Panc1 (cell line): Measurements from ENCODE around the gene CNBP. TPM values are rescaled to one million over a fixed set of nuclear protein-coding genes. Genes with fewer than 3 reads are reported as not detected.

Source experiments
- ATAC-seq: fragments of 200-7000 bp; cut with Tn5 transposase; 2 replicates; pipeline ENCODE4 v1.9.1; 2020; ENCODE audit warnings: mild to moderate bottlenecking, moderate library complexity
- BruUV-seq: library from RNA; stranded (reverse); fragments of 400-500 nt; replicated peaks from 2 replicates; lab custom pipeline; 2021; lab: Mats Ljungman, UMichigan
- CTCF ChIA-PET: fragments of 300-600 bp; sonication (Branson Sonifier 250); formaldehyde crosslinking; loops from one replicate; lab custom pipeline; 2022; ENCODE audit warnings: antibody characterized with exemption; lab: Charles Lee
- POLR2A ChIA-PET: fragments of 300-600 bp; sonication (Branson Sonifier 250); formaldehyde crosslinking; loops from one replicate; lab custom pipeline; 2022; ENCODE audit warnings: antibody characterized with exemption; lab: Charles Lee
- DNase-seq: peaks from one replicate; pipeline ENCODE4 v3.0.0-alpha.2; 2010; ENCODE audit warnings: low read depth, low spot score
- H3K27ac ChIP-seq: 2 replicates; pipeline ENCODE4 v1.5.1; 2011; ENCODE audit warnings: mild to moderate bottlenecking, low read length, inconsistent platforms
- H3K27me3 ChIP-seq: fragments of 200-500 bp; sonication (Bioruptor generic); 2 replicates; pipeline ENCODE4 v1.6.0; 2014; ENCODE audit warnings: low read length, inconsistent platforms; ENCODE audit not compliant: control insufficient read depth, insufficient read depth
- H3K36me3 ChIP-seq: fragments of 200-500 bp; sonication (Bioruptor generic); 2 replicates; pipeline ENCODE4 v1.5.1; 2014; ENCODE audit warnings: inconsistent platforms, mild to moderate bottlenecking, low read length, moderate library complexity; ENCODE audit not compliant: control insufficient read depth, insufficient read depth
- H3K4me1 ChIP-seq: 2 replicates; pipeline ENCODE4 v1.5.1; 2011; ENCODE audit warnings: inconsistent platforms, mild to moderate bottlenecking, low read length, moderate library complexity; ENCODE audit not compliant: control insufficient read depth, insufficient read depth
- H3K4me3 ChIP-seq, 2 experiments: 2 replicates each; pipeline ENCODE4 v1.5.1; 2011 to 2012; ENCODE audit warnings: low read depth in 2 of 2, low read length in 2 of 2, mild to moderate bottlenecking in 2 of 2, inconsistent platforms in 1 of 2, moderate library complexity in 1 of 2
- H3K9me3 ChIP-seq: fragments of 200-500 bp; sonication (Bioruptor generic); 2 replicates; pipeline ENCODE4 v1.5.1; 2014; ENCODE audit warnings: low read depth, mild to moderate bottlenecking, inconsistent platforms, low read length, moderate library complexity; ENCODE audit not compliant: control insufficient read depth, insufficient read depth
- CTCF ChIP-seq: fragments of 450-650 bp; IDR thresholded peaks from 2 replicates; pipeline ENCODE4 v1.5.1; 2017; ENCODE audit warnings: mild to moderate bottlenecking
- POLR2AphosphoS5 ChIP-seq: IDR thresholded peaks from 2 replicates; pipeline ENCODE4 v1.6.1; 2012; ENCODE audit warnings: mild to moderate bottlenecking, low read depth, low read length, moderate library complexity
- SIN3A ChIP-seq: IDR thresholded peaks from 2 replicates; pipeline ENCODE4 v1.6.1; 2012; ENCODE audit warnings: low read depth, mild to moderate bottlenecking, low read length, moderate library complexity, borderline replicate concordance; ENCODE audit not compliant: insufficient read depth
- TCF7L2 ChIP-seq: IDR thresholded peaks from 2 replicates; pipeline ENCODE4 v1.6.1; 2011; ENCODE audit warnings: mild to moderate bottlenecking, low read depth, low read length, inconsistent platforms
- in situ Hi-C: cut with HindIII; loops from 2 replicates; pipeline ENCODE4 v1.10.0; 2016; ENCODE audit warnings: low sequenced_read_pairs, low pct_unique_long_range_greater_than_20kb
- intact Hi-C: fragments of 100-400 bp; cut with micrococcal nuclease; formaldehyde crosslinking; loops from one replicate; pipeline ENCODE4 v1.10.0; 2022; ENCODE audit not compliant: unreplicated experiment
- total RNA-seq: library from RNA; stranded (reverse); gene quantifications from one replicate; pipeline ENCODE4 v1.2.1, GENCODE V29; 2021; ENCODE audit not compliant: unreplicated experiment
- TF ChIP-seq, protein P1 (sequence below), 2 experiments: IDR thresholded peaks; 2 replicates each; pipeline ENCODE4 v1.6.1; 2011 to 2012; ENCODE audit warnings: low read depth in 2 of 2, control low read depth in 1 of 2, low read length in 1 of 2, mild to moderate bottlenecking in 1 of 2, moderate library complexity in 1 of 2; ENCODE audit not compliant: insufficient read depth in 1 of 2

CNBP gene
- total RNA-seq, 1 experiment from 2014 or later = 355 TPM

- peaks cover 11% of the 10 kb centered on the region for H3K36me3 ChIP-seq
- DNase-seq (no peak), ATAC-seq (no peak)
- H3K27me3 ChIP-seq = no peaks in the 10 kb centered on the region
- no peak overlapping the region for H3K4me3 ChIP-seq
- H3K9me3 ChIP-seq = no peaks in the 10 kb centered on the region
- no peak for TF ChIP-seq TCF7L2
- no peak for TF ChIP-seq POLR2AphosphoS5
- TF ChIP-seq, protein P1, sequence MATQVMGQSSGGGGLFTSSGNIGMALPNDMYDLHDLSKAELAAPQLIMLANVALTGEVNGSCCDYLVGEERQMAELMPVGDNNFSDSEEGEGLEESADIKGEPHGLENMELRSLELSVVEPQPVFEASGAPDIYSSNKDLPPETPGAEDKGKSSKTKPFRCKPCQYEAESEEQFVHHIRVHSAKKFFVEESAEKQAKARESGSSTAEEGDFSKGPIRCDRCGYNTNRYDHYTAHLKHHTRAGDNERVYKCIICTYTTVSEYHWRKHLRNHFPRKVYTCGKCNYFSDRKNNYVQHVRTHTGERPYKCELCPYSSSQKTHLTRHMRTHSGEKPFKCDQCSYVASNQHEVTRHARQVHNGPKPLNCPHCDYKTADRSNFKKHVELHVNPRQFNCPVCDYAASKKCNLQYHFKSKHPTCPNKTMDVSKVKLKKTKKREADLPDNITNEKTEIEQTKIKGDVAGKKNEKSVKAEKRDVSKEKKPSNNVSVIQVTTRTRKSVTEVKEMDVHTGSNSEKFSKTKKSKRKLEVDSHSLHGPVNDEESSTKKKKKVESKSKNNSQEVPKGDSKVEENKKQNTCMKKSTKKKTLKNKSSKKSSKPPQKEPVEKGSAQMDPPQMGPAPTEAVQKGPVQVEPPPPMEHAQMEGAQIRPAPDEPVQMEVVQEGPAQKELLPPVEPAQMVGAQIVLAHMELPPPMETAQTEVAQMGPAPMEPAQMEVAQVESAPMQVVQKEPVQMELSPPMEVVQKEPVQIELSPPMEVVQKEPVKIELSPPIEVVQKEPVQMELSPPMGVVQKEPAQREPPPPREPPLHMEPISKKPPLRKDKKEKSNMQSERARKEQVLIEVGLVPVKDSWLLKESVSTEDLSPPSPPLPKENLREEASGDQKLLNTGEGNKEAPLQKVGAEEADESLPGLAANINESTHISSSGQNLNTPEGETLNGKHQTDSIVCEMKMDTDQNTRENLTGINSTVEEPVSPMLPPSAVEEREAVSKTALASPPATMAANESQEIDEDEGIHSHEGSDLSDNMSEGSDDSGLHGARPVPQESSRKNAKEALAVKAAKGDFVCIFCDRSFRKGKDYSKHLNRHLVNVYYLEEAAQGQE (IDR thresholded peaks at IDR 0.05; ENCODE audit: insufficient read depth in 1 of 2, low read depth in 2 of 2, low read length in 1 of 2) = no peak
- TF ChIP-seq SIN3A = no peak
- TF ChIP-seq CTCF = no peak
- ChIA-PET POLR2A (no interaction called here), CTCF (no interaction called here)
- intact Hi-C loops = no loop called here
- in situ Hi-C loops = no loop called here
- BruUV-seq = no TSS peak
- H3K27ac ChIP-seq = no peak overlapping the region
- no peaks in the 10 kb centered on the region for H3K4me1 ChIP-seq
Measured at GRCh38 chr3:129130291-129130813, 53.3 kb downstream of the CNBP start.

DNA sequence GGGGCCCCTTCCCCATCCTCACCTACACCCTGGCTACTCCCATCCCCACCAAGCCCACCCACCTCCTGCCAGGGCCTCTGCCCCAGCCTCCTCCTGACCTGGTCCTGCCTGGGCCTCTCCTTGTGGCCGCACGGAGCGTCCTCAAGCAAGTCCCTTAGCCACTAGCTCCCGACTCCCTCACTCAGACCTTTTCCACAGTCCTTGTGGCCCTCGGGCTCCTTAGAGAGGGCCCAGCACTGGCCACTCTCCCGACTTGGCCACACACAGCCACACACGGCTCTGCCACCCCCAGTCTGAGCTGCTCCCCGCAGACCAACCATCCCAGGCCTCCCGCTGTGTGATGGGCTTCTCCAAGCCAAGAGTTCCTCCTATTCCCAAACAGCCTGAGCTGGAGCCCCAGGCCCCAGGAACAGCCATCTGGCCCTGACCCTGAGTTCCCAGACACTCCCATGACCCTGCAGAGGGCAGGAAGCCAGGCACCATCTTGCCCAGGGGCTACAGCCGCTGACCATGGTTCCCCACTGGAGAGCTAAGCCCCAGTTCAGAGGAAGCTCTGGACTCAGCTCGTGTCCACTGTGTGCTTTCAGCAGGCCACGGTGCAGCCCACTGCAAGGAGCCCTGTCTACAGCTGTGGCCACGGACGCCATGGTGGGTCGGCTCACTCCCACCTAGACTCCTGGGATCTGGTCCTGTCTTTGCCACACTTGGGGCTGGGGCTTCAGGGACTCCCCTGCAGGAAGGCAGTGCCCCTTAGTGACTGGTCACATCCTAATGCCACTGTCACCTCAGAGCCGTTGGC lies 55.1 kb downstream of the CNBP start:
- Histone ChIP-seq H3K4me3 (no peak overlapping the region), H3K27me3 (no peaks in the 10 kb centered on the region), H3K36me3 (peaks cover 7% of the 10 kb centered on the region; the same call in 1 of the 2 replicates), H3K27ac (no peak overlapping the region), H3K4me1 (no peaks in the 10 kb centered on the region), H3K9me3 (no peaks in the 10 kb centered on the region)
- CTCF ChIA-PET = no interaction called here
- ATAC-seq (no peak), DNase-seq (no peak)
- in situ Hi-C loops (loop anchor here (10.0 kb wide), 1 partner anchor 134 kb away; the partner anchor contains the start of gene CFAP92), intact Hi-C loops (no loop called here)
- BruUV-seq = no TSS peak
- POLR2A ChIA-PET = no interaction called here
- TF ChIP-seq TCF7L2 = no peak
- TF ChIP-seq POLR2AphosphoS5 = no peak
- TF ChIP-seq, protein P1 (IDR thresholded peaks at IDR 0.05; ENCODE audit: insufficient read depth in 1 of 2, low read depth in 2 of 2, low read length in 1 of 2) = no peak
- TF ChIP-seq SIN3A = no peak
- no peak for TF ChIP-seq CTCF
